Ishikawa (cell line): Measurements from ENCODE around the gene LIN28B.

ENCODE experiments used
- CREB1 ChIP-seq: IDR thresholded peaks from 2 replicates; pipeline ENCODE4 v1.6.1; 2012; ENCODE audit warnings: low read depth
- EP300 ChIP-seq: IDR thresholded peaks from 2 replicates; pipeline ENCODE4 v1.6.1; 2012; ENCODE audit warnings: borderline replicate concordance
- NFIC ChIP-seq: IDR thresholded peaks from 2 replicates; pipeline ENCODE4 v1.6.1; 2012
- REST ChIP-seq: IDR thresholded peaks from 2 replicates; pipeline ENCODE4 v1.6.1; 2012; ENCODE audit warnings: low read depth, mild to moderate bottlenecking
- TAF1 ChIP-seq: IDR thresholded peaks from 2 replicates; pipeline ENCODE4 v1.6.1; 2012; ENCODE audit warnings: low read depth, mild to moderate bottlenecking

GRCh38 chr6:105058846-105059245, 101.9 kb downstream of the LIN28B start:
- no peak for TF ChIP-seq EP300
- no peak for TF ChIP-seq TAF1
- TF ChIP-seq CREB1 = no peak
- no peak for TF ChIP-seq REST
- no peak for TF ChIP-seq NFIC
